ENCODE measurements around the gene PTPN11.

GRCh38 chr12:112466835-112467234, 48.1 kb downstream of the PTPN11 start:
- TF ChIP-seq CTCF (conservative IDR thresholded peaks at IDR 0.05; ENCODE audit: low read length) (no peak), EZH2phosphoT487 (IDR thresholded peaks at IDR 0.05; ENCODE audit: borderline replicate concordance, low read depth, low read length) (no peak)
